ENCODE data around the gene SMIM44.

SMIM44 gene

DNA sequence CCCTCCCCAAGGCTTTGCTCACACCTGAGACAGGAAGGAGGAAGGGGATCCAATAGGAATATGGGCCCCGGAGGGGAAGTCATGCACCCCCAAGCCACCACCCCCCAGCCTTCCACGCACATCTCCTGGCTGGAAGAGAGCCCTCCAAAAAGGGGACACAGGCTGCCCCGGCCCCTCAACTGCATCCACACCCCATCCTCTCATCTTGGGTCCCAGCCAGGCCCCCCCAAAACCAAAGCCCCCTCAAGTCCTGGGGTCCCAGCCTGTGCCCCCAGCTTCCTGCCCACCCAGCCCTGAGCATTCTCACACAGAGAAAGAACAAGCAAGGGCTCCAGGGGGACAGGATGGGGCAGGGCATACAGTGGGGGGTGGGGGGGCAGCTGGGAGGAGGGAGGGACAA is 15.0 kb downstream of the SMIM44 start:
- DNase-seq (ENCODE audit: low read depth), result no peak
- H3K4me3 ChIP-seq (ENCODE audit: low read depth, low read length), result no peak overlapping the region
- TF ChIP-seq, protein P1, sequence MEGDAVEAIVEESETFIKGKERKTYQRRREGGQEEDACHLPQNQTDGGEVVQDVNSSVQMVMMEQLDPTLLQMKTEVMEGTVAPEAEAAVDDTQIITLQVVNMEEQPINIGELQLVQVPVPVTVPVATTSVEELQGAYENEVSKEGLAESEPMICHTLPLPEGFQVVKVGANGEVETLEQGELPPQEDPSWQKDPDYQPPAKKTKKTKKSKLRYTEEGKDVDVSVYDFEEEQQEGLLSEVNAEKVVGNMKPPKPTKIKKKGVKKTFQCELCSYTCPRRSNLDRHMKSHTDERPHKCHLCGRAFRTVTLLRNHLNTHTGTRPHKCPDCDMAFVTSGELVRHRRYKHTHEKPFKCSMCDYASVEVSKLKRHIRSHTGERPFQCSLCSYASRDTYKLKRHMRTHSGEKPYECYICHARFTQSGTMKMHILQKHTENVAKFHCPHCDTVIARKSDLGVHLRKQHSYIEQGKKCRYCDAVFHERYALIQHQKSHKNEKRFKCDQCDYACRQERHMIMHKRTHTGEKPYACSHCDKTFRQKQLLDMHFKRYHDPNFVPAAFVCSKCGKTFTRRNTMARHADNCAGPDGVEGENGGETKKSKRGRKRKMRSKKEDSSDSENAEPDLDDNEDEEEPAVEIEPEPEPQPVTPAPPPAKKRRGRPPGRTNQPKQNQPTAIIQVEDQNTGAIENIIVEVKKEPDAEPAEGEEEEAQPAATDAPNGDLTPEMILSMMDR (IDR thresholded peaks at IDR 0.05; ENCODE audit: insufficient read depth, low read depth, low read length, missing control alignments), result no peak

DNA sequence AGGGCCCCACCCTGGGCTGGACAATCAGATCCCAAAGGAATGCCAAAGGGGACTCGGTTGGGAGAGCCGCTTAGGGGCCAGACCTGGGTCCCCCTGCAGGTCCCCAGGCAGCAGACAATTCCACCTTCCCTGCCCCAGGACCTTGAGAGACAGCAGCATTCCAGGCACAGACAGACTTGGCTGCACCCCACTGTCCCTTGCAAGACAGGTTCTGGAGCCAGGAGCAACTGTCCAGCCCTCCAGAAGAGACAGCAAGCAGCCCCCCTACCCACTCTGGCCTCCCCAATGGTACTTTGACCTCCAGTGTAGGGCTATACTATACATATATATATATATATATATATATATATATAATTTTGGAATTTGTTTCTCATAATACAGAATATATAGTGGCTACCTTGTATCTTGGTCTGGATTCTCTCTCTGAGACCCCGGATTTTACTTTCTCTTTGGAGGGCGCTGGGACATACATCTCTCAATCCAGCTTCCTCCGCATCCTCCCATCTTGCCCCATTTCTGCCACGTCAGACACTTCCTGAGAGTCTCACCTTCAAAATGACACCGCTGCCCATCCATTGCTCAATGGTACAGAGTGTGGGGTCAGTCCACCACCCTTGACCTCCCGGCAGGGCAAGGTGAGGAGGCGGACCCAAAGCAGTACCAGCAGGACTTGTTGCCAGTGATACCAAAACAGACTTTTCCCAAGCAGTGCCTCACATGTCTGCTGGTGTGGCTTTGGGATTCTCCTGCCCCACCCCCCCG is 15.6 kb downstream of the SMIM44 start:
- no peak for DNase-seq (ENCODE audit: low read depth)
- TF ChIP-seq, protein P1 (IDR thresholded peaks at IDR 0.05; ENCODE audit: insufficient read depth, low read depth, low read length, missing control alignments), result no peak
- H3K4me3 ChIP-seq (ENCODE audit: low read depth, low read length), result no peak overlapping the region

GRCh38 chr19:3466635-3467034 is 16.6 kb downstream of the SMIM44 start:
- no peak overlapping the region for H3K4me3 ChIP-seq (ENCODE audit: low read depth, low read length)
- TF ChIP-seq, protein P1 (IDR thresholded peaks at IDR 0.05; ENCODE audit: insufficient read depth, low read depth, low read length, missing control alignments), result no peak
- no peak for DNase-seq (ENCODE audit: low read depth)

- H3K4me3 ChIP-seq (ENCODE audit: low read depth, low read length), result no peak overlapping the region
- no peak for DNase-seq (ENCODE audit: low read depth)
- TF ChIP-seq, protein P1 (IDR thresholded peaks at IDR 0.05; ENCODE audit: insufficient read depth, low read depth, low read length, missing control alignments), result no peak
Observed at GRCh38 chr19:3465552-3465951, 17.7 kb downstream of the SMIM44 start.

DNA sequence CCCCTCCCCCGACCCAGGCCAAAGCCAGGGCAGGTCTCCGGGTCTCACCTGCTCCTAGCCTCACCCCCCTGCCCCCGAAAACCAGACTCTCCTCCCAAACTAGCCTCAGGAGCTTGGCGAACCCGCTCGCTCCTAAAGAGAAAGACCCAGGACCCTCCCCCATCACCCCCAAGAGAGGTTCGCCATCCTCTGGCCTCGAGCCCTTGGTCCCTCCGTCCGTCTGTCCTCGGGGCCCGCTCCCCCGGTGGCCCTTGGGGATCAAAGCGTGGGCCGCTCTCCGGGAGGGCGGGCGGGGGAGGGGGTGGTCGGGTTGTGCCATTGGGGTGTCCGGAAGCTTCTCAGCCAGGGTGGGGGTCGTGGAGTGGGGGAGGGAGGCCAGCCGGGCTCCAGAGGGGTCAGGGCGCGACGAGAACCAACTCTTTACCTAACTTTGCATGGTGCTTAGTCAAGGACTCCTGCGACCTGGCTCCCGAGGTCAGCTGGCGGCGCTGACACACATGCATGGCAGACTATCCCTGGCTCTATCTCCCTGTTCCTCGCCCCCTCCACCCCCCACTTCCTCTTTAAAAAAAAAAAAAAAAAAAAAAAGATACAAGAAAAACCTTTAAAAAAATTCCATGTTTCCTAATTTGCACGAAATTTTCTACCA is 18.5 kb downstream of the SMIM44 start:
- no peak for DNase-seq (ENCODE audit: low read depth)
- TF ChIP-seq, protein P1 (IDR thresholded peaks at IDR 0.05; ENCODE audit: insufficient read depth, low read depth, low read length, missing control alignments), result no peak
- no peak overlapping the region for H3K4me3 ChIP-seq (ENCODE audit: low read depth, low read length)

DNA sequence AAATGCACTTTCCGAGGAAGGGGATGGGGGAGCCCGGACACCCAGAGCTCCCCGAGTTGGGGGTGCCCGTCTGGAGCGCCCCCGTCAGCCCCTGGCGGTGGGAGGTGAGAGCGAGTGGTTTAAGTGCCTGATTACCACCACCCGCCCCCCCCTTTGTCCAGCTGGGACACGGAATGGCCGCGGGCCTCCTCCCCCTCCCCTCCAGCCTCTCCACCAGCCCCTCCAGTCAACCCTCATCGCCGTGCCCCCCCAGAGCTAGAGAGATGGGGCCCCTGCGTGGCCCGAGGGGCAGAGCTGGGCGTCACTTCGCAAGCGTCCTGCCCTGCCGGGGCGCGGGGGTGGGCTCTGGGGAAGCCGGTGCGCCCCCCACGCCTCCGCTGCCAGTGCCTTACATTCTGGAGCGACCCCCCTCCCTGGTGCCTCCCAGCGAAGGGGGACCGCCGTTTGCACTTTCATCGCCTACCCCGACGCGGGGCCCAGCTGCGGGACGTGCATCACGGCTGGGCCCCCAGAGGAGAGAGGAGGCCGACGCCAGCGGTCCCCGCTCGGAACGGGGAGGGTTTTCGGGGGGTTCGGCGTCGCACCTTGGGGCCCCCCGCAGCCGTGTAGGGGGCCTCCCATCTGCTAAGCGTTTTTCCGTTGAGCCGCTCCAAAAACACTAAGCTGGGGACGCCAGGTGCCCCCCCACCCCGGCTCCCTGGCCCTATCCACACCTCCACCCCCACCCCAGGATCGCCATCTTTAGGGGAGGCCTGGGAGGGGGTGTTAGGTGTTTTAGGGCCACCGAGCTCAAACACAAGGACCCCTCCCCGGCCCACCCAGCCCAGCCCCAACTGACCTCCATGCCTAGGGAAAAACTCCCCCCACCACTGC is 19.3 kb downstream of the SMIM44 start:
- no peak overlapping the region for H3K4me3 ChIP-seq (ENCODE audit: low read depth, low read length)
- DNase-seq (ENCODE audit: low read depth), result no peak
- TF ChIP-seq, protein P1 (IDR thresholded peaks at IDR 0.05; ENCODE audit: insufficient read depth, low read depth, low read length, missing control alignments), result no peak
